Nephron progenitor cell (in vitro differentiated cells): ENCODE data around the gene ZNF681.
"Not testable (repeated sequence)": the region's sequence is repeated elsewhere in the genome, so short reads cannot be mapped to it uniquely, and the experiment has no call there.

Experiments used
- DNase-seq: peaks from one replicate; pipeline ENCODE4 v3.0.0; 2021
- H3K27ac Mint-ChIP-seq: 2 replicates; pipeline ENCODE4 v1.8.0; 2021; ENCODE audit warnings: mild to moderate bottlenecking, moderate library complexity, mixed read lengths
- H3K27me3 Mint-ChIP-seq: 2 replicates; pipeline ENCODE4 v1.8.0; 2021; ENCODE audit warnings: mild to moderate bottlenecking, low read depth, mixed read lengths; ENCODE audit not compliant: poor library complexity
- H3K36me3 Mint-ChIP-seq: 2 replicates; pipeline ENCODE4 v1.8.0; 2021; ENCODE audit warnings: low read depth, mixed read lengths
- H3K4me1 Mint-ChIP-seq: 2 replicates; pipeline ENCODE4 v1.8.0; 2021; ENCODE audit warnings: mixed read lengths
- H3K4me3 Mint-ChIP-seq: 2 replicates; pipeline ENCODE4 v1.8.0; 2021; ENCODE audit warnings: mild to moderate bottlenecking, moderate library complexity, mixed read lengths
- H3K9me3 Mint-ChIP-seq: 2 replicates; pipeline ENCODE4 v1.8.0; 2021; ENCODE audit warnings: mild to moderate bottlenecking, moderate library complexity, mixed read lengths
- TF ChIP-seq, protein P1 (sequence below): fragments of 200-600 bp; sonication (generic); IDR thresholded peaks from 2 replicates; pipeline ENCODE4 v1.5.0; 2021; ENCODE audit warnings: antibody characterized with exemption

Gene ZNF681

GRCh38 chr19:23787106-23787505 lies 28.4 kb upstream of the ZNF681 start:
- H3K4me1 Mint-ChIP-seq: no peaks in the 10 kb centered on the region
- H3K27me3 Mint-ChIP-seq: no peaks in the 10 kb centered on the region
- DNase-seq: no peak
- no peak overlapping the region for H3K27ac Mint-ChIP-seq
- TF ChIP-seq, protein P1, sequence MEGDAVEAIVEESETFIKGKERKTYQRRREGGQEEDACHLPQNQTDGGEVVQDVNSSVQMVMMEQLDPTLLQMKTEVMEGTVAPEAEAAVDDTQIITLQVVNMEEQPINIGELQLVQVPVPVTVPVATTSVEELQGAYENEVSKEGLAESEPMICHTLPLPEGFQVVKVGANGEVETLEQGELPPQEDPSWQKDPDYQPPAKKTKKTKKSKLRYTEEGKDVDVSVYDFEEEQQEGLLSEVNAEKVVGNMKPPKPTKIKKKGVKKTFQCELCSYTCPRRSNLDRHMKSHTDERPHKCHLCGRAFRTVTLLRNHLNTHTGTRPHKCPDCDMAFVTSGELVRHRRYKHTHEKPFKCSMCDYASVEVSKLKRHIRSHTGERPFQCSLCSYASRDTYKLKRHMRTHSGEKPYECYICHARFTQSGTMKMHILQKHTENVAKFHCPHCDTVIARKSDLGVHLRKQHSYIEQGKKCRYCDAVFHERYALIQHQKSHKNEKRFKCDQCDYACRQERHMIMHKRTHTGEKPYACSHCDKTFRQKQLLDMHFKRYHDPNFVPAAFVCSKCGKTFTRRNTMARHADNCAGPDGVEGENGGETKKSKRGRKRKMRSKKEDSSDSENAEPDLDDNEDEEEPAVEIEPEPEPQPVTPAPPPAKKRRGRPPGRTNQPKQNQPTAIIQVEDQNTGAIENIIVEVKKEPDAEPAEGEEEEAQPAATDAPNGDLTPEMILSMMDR: no peak
- peaks cover 32% of the 10 kb centered on the region for H3K9me3 Mint-ChIP-seq
- no peak overlapping the region for H3K4me3 Mint-ChIP-seq
- H3K36me3 Mint-ChIP-seq: peaks cover 96% of the 10 kb centered on the region

GRCh38 chr19:23785982-23786381 lies 27.3 kb upstream of the ZNF681 start:
- Mint-ChIP-seq H3K9me3 (peaks cover 21% of the 10 kb centered on the region), H3K4me3 (no peak overlapping the region), H3K4me1 (no peaks in the 10 kb centered on the region), H3K27me3 (no peaks in the 10 kb centered on the region), H3K36me3 (peaks cover 94% of the 10 kb centered on the region), H3K27ac (no peak overlapping the region)
- DNase-seq: no peak
- TF ChIP-seq, protein P1: no peak

DNA sequence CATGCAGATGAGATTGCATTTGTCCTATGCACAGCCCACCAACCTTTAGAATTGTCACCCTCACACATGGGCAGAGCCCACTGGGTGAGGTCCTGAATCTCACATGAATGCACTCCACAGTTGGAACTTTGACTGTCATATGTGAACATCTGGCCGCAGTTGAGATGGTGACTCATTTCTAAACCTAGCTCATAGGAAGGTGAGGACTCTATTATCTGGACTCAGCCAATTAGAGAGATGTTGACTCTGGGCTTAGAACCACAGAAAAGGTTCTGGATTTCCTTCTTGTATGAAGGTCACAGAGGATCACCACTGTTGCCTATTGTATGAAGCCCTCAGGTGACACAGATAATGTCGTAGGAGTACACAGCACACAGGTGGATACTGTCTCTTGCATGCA lies 25.6 kb upstream of the ZNF681 start:
- TF ChIP-seq, protein P1: no peak
- H3K36me3 Mint-ChIP-seq: peaks cover 96% of the 10 kb centered on the region
- DNase-seq: no peak
- H3K27ac Mint-ChIP-seq: no peak overlapping the region
- no peaks in the 10 kb centered on the region for H3K4me1 Mint-ChIP-seq
- no peak overlapping the region for H3K4me3 Mint-ChIP-seq
- peaks cover 19% of the 10 kb centered on the region for H3K9me3 Mint-ChIP-seq
- H3K27me3 Mint-ChIP-seq: no peaks in the 10 kb centered on the region

DNA sequence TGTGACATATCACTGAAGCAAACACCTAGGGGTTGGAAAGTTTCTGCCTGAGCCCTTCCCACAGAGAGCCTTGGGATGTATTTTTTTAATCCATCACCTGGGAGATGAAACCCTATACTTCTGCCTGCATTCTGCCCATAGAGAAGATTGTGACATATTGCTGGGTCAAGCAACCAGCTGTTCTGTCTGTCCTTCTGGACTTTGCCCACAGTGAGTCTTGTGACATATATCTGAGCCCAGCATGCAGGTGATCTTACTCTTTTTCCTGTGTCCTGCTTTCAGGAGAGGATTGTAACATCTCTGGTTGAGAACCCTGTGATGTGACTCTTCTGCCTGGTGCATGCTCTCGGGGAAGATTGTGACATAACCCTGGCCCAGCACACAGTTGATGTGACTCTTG lies 24.9 kb upstream of the ZNF681 start:
- no peak overlapping the region for H3K4me3 Mint-ChIP-seq
- no peak overlapping the region for H3K27ac Mint-ChIP-seq
- H3K27me3 Mint-ChIP-seq: no peaks in the 10 kb centered on the region
- no peaks in the 10 kb centered on the region for H3K4me1 Mint-ChIP-seq
- peaks cover 20% of the 10 kb centered on the region for H3K9me3 Mint-ChIP-seq
- TF ChIP-seq, protein P1: no peak
- peaks cover 96% of the 10 kb centered on the region for H3K36me3 Mint-ChIP-seq
- DNase-seq: no peak

DNA sequence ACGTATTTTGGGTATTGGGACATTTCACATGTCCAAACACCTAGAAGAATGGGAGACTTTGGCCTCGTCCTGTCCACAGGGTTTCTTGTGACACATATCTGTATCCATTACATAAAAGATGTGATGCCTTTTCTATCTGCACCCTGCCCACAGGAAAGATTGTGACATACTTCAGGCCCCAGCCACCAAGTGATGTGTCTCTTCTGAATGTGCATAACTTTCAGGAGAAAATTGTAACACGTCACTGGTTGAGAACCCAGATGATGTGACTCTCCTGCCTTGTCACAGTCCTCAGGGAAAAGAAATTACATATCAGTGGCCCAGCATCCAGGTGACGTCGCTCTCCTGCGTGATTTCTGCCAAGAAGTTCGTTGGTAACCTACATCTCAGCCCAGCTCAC lies 21.0 kb upstream of the ZNF681 start:
- H3K36me3 Mint-ChIP-seq: peaks cover 96% of the 10 kb centered on the region
- H3K27ac Mint-ChIP-seq: no peak overlapping the region
- TF ChIP-seq, protein P1: no peak
- no peak overlapping the region for H3K4me3 Mint-ChIP-seq
- H3K4me1 Mint-ChIP-seq: no peaks in the 10 kb centered on the region
- peaks cover 39% of the 10 kb centered on the region for H3K9me3 Mint-ChIP-seq
- no peak for DNase-seq
- H3K27me3 Mint-ChIP-seq: no peaks in the 10 kb centered on the region

DNA sequence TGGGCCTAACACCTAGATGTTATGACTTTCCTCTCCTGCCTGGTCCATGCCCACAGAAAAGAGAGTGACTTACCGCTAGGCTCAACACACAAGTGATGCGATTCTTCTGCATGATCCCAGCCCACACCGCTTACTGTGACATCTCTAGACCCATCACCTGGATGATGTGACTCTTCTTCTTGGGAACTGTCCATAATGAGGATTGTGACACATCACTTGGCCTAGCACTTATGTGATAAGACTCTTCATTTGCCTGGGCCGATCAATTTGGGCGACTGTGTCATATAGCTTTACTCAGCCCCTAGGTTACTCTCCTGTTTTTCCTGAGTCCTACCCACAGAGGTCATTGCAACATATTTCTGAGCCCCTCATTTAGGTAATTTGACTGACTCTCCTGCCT lies 19.9 kb upstream of the ZNF681 start:
- Mint-ChIP-seq H3K36me3 (peaks cover 96% of the 10 kb centered on the region), H3K9me3 (peaks cover 39% of the 10 kb centered on the region), H3K4me3 (no peak overlapping the region), H3K27me3 (no peaks in the 10 kb centered on the region), H3K4me1 (no peaks in the 10 kb centered on the region), H3K27ac (peak overlapping the region; percentile 73)
- TF ChIP-seq, protein P1: no peak
- no peak for DNase-seq

DNA sequence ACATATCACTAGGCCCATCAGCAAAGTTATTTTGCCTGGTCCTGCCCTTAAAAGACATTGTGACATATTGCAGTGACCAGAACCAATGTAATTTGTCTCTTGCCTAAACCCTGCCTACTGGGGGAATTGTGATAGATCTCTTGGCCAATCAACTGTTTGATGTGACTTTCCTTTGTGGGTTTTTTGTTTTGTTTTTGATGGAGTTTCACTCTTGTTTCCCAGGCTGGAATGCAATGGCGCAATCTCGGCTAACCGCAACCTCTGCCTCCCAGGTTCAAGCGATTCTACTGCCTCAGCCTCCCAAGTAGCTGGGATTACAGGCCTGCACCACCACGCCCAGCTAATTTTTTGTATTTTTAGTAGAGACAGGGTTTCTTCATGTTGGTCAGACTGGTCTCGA lies 19.3 kb upstream of the ZNF681 start:
- H3K27ac Mint-ChIP-seq, H3K4me1 Mint-ChIP-seq, H3K27me3 Mint-ChIP-seq, H3K4me3 Mint-ChIP-seq, DNase-seq: not testable (repeated sequence)
- peaks cover 39% of the 10 kb centered on the region for H3K9me3 Mint-ChIP-seq
- H3K36me3 Mint-ChIP-seq: peaks cover 96% of the 10 kb centered on the region
